CD4-positive, alpha-beta T cell (primary cell): ENCODE measurements around the gene DNASE1L2. TPM values are rescaled to one million over a fixed set of nuclear protein-coding genes. Genes with fewer than 3 reads are reported as not detected.
A peak's percentile ranks its signal among the peaks of the same experiment; 100 is the strongest.

Experiments used
- ATAC-seq: fragments of 200-7000 bp; cut with Tn5 transposase; one replicate; pipeline ENCODE4 v1.10.0; 2022; ENCODE audit warnings: mild to moderate bottlenecking; ENCODE audit not compliant: poor library complexity
- CTCF ChIA-PET: fragments of 350-600 bp; sonication (Branson Sonifier 250); formaldehyde crosslinking; loops from one replicate; lab custom pipeline; 2021; ENCODE audit warnings: antibody characterized with exemption, inconsistent platforms; lab: Charles Lee
- POLR2A ChIA-PET: fragments of 350-600 bp; sonication (Branson Sonifier 250); formaldehyde crosslinking; loops from one replicate; lab custom pipeline; 2021; ENCODE audit warnings: antibody characterized with exemption, inconsistent platforms; lab: Charles Lee
- DNase-seq, 14 experiments: peaks; one replicate each; pipeline ENCODE4 v3.0.0-alpha.2; 2013 to 2020; ENCODE audit warnings: mixed read lengths in 2 of 14
- H3K27ac ChIP-seq, 2 donors: one replicate each; pipeline versions ENCODE4 v1.5.1 to v1.7.0; 2013; ENCODE audit warnings: low read length in 2 of 2, low read depth in 1 of 2, mild to moderate bottlenecking in 1 of 2
- H3K27me3 ChIP-seq, 2 experiments: 1 replicate in 1 of 2; 2 replicates in 1 of 2; pipeline versions ENCODE4 v1.6.1 to v1.7.0; 2013; ENCODE audit warnings: low read length in 2 of 2, control low read depth in 1 of 2, mild to moderate bottlenecking in 1 of 2, moderate library complexity in 1 of 2; ENCODE audit not compliant: insufficient read depth in 2 of 2, control insufficient read depth in 1 of 2
- H3K36me3 ChIP-seq: one replicate; pipeline ENCODE4 v1.6.1; 2013; ENCODE audit warnings: low read length, control low read depth; ENCODE audit not compliant: insufficient read depth
- H3K4me1 ChIP-seq: one replicate; pipeline ENCODE4 v1.6.1; 2013; ENCODE audit warnings: low read length, control low read depth; ENCODE audit not compliant: insufficient read depth
- H3K4me3 ChIP-seq: one replicate; pipeline ENCODE4 v1.5.1; 2013; ENCODE audit warnings: mild to moderate bottlenecking, low read length, moderate library complexity
- H3K9me3 ChIP-seq, 2 experiments: 1 replicate in 1 of 2; 2 replicates in 1 of 2; pipeline versions ENCODE4 v1.6.1 to v1.7.0; 2013; ENCODE audit warnings: low read length in 2 of 2, mild to moderate bottlenecking in 2 of 2, control low read depth in 1 of 2, moderate library complexity in 1 of 2; ENCODE audit not compliant: control insufficient read depth in 1 of 2, insufficient read depth in 1 of 2
- H3K27ac Mint-ChIP-seq: one replicate; pipeline ENCODE4 v1.8.0; 2020; ENCODE audit warnings: mixed read lengths
- H3K27me3 Mint-ChIP-seq: one replicate; pipeline ENCODE4 v1.8.0; 2021; ENCODE audit warnings: mixed read lengths
- H3K36me3 Mint-ChIP-seq: one replicate; pipeline ENCODE4 v1.8.0; 2021; ENCODE audit warnings: low read depth, mixed read lengths
- H3K4me1 Mint-ChIP-seq: one replicate; pipeline ENCODE4 v1.8.0; 2021; ENCODE audit warnings: low read depth, mixed read lengths
- H3K4me3 Mint-ChIP-seq: one replicate; pipeline ENCODE4 v1.8.0; 2020; ENCODE audit warnings: mild to moderate bottlenecking, mixed read lengths
- H3K9me3 Mint-ChIP-seq: one replicate; pipeline ENCODE4 v1.8.0; 2020; ENCODE audit warnings: mixed read lengths
- CTCF ChIP-seq: fragments of 200-600 bp; IDR thresholded peaks from one replicate; pipeline ENCODE4 v1.8.0; 2022; ENCODE audit warnings: antibody characterized with exemption, mild to moderate bottlenecking
- intact Hi-C, 2 experiments: fragments of 100-400 bp; cut with DNase I in 1 of 2; cut with micrococcal nuclease in 1 of 2; formaldehyde crosslinking; loops; one replicate each; pipeline versions ENCODE4 v1.15.1 to v1.9.0; 2023 to 2025; cut with DNase I, micrococcal nuclease
- total RNA-seq, 174 experiments: library from RNA in 2 of 174; stranded (reverse) in 2 of 174; gene quantifications; one replicate each; pipeline ENCODE4 v1.2.3 and lab custom pipeline; 2021 to 2026

The DNASE1L2 gene
- total RNA-seq, 2 experiments from 2014 or later: 0.22 to 0.36 TPM

GRCh38 chr16:2271848-2272461, 35.7 kb downstream of the DNASE1L2 start:
- no peak overlapping the region for H3K27ac ChIP-seq
- POLR2A ChIA-PET: no interaction called here
- DNase-seq (no peak), ATAC-seq (no peak)
- no peak overlapping the region for H3K4me3 ChIP-seq
- H3K36me3 Mint-ChIP-seq: peaks cover 10% of the 10 kb centered on the region
- no peaks in the 10 kb centered on the region for H3K9me3 Mint-ChIP-seq
- H3K4me3 Mint-ChIP-seq: no peak overlapping the region
- CTCF ChIA-PET: no interaction called here
- no peaks in the 10 kb centered on the region for H3K27me3 ChIP-seq
- H3K9me3 ChIP-seq: no peaks in the 10 kb centered on the region
- no peak for TF ChIP-seq CTCF
- no peaks in the 10 kb centered on the region for H3K27me3 Mint-ChIP-seq
- H3K27ac Mint-ChIP-seq: no peak overlapping the region
- H3K4me1 Mint-ChIP-seq: peaks cover 16% of the 10 kb centered on the region
- intact Hi-C loops: no loop called here
- peaks cover 16% of the 10 kb centered on the region for H3K4me1 ChIP-seq
- no peaks in the 10 kb centered on the region for H3K36me3 ChIP-seq

- Mint-ChIP-seq H3K27me3 (no peaks in the 10 kb centered on the region), H3K36me3 (no peaks in the 10 kb centered on the region), H3K4me3 (peak overlapping the region; percentile 63), H3K4me1 (peaks cover 10% of the 10 kb centered on the region), H3K27ac (no peak overlapping the region), H3K9me3 (no peaks in the 10 kb centered on the region)
- DNase-seq (no peak), ATAC-seq (no peak)
- ChIA-PET POLR2A (no interaction called here), CTCF (no interaction called here)
- Histone ChIP-seq H3K4me3 (no peak overlapping the region), H3K9me3 (no peaks in the 10 kb centered on the region), H3K27ac (no peak overlapping the region), H3K36me3 (no peaks in the 10 kb centered on the region), H3K27me3 (no peaks in the 10 kb centered on the region), H3K4me1 (peaks cover 15% of the 10 kb centered on the region)
- TF ChIP-seq CTCF: no peak
- intact Hi-C loops: no loop called here
Measured at GRCh38 chr16:2273484-2273883, 37.2 kb downstream of the DNASE1L2 start.

- H3K27me3 Mint-ChIP-seq: no peaks in the 10 kb centered on the region
Measured at GRCh38 chr16:2273931-2274330, 37.7 kb downstream of the DNASE1L2 start.

More at GRCh38 chr16:2273931-2274330, 37.7 kb downstream of the DNASE1L2 start:
- Mint-ChIP-seq H3K9me3 (no peaks in the 10 kb centered on the region), H3K27ac (no peak overlapping the region), H3K36me3 (no peaks in the 10 kb centered on the region), H3K4me1 (peaks cover 10% of the 10 kb centered on the region), H3K4me3 (no peak overlapping the region)
- ATAC-seq (no peak), DNase-seq (no peak)
- intact Hi-C loops: no loop called here
- H3K27me3 ChIP-seq: no peaks in the 10 kb centered on the region
- no peaks in the 10 kb centered on the region for H3K9me3 ChIP-seq
- ChIA-PET CTCF (no interaction called here), POLR2A (no interaction called here)
- H3K4me1 ChIP-seq: peaks cover 11% of the 10 kb centered on the region
- no peak overlapping the region for H3K27ac ChIP-seq
- no peak for TF ChIP-seq CTCF
- no peak overlapping the region for H3K4me3 ChIP-seq
- no peaks in the 10 kb centered on the region for H3K36me3 ChIP-seq
